ENCODE results near the gene CYP17A1. TPM values are rescaled to one million over a fixed set of nuclear protein-coding genes. Genes with fewer than 3 reads are reported as not detected.

CYP17A1 gene
- total RNA-seq, 1 donor from 2014 or later = not detected

DNA sequence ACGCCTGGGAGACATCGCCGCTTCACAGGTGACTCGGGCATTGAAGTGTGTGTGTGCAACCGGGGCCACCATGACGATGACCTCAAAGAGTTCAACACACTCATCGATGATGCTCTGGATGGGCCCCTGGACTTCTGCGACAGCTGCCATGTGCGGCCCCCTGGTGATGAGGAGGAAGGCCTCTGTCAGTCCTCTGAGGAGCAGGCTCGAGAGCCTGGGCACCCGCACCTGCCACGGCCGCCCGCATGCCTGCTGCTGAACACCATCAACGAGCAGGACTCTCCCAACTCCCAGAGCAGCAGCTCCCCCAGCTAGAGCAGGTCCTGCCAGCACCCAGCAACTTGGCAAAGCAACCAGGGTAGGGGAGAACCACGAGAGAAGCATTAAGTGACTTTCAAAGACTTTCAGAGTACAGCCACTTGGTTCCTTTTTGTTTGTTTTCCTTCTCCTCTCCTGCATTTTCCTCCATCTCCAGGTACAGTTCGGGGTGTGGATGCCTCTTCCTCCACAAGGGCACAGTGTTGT, 24.1 kb downstream of the CYP17A1 start:
- no peak overlapping the region for H3K4me3 Mint-ChIP-seq (ENCODE audit: unreplicated experiment)
- H3K27ac Mint-ChIP-seq (ENCODE audit: unreplicated experiment) = no peak overlapping the region
- no peaks in the 10 kb centered on the region for H3K27me3 Mint-ChIP-seq (ENCODE audit: unreplicated experiment)
- DNase-seq = no peak
- H3K36me3 Mint-ChIP-seq (ENCODE audit: unreplicated experiment) = no peaks in the 10 kb centered on the region
- H3K9me3 Mint-ChIP-seq (ENCODE audit: unreplicated experiment) = peaks cover 5% of the 10 kb centered on the region
- peaks cover 5% of the 10 kb centered on the region for H3K4me1 Mint-ChIP-seq (ENCODE audit: low read depth, unreplicated experiment)
- TF ChIP-seq, protein P1, sequence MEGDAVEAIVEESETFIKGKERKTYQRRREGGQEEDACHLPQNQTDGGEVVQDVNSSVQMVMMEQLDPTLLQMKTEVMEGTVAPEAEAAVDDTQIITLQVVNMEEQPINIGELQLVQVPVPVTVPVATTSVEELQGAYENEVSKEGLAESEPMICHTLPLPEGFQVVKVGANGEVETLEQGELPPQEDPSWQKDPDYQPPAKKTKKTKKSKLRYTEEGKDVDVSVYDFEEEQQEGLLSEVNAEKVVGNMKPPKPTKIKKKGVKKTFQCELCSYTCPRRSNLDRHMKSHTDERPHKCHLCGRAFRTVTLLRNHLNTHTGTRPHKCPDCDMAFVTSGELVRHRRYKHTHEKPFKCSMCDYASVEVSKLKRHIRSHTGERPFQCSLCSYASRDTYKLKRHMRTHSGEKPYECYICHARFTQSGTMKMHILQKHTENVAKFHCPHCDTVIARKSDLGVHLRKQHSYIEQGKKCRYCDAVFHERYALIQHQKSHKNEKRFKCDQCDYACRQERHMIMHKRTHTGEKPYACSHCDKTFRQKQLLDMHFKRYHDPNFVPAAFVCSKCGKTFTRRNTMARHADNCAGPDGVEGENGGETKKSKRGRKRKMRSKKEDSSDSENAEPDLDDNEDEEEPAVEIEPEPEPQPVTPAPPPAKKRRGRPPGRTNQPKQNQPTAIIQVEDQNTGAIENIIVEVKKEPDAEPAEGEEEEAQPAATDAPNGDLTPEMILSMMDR (IDR thresholded peaks at IDR 0.05; ENCODE audit: partially characterized antibody, unreplicated experiment) = no peak

DNA sequence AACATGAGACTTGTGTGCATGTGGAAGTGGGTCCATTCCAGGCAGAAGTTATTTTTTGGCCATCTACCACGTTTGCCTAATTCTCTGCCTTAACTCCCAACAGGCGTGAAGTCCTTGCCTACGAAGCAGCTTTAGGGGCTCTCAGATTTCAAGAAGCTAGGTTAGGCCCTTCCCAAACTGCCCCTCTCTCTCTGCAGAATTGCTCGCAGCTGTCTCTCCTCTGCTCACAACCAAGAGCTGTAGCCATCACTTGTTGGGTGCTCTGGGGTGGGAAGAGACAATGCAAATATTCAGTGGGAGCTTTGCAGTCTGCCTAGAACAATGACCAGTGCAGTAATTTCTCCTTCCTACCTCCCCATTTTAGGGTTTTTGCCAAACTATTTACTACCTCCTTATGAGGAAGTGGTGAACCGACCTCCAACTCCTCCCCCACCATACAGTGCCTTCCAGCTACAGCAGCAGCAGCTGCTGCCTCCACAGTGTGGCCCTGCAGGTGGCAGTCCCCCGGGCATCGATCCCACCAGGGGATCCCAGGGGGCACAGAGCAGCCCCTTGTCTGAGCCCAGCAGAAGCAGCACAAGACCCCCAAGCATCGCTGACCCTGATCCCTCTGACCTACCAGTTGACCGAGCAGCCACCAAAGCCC, 24.9 kb downstream of the CYP17A1 start:
- H3K4me3 Mint-ChIP-seq (ENCODE audit: unreplicated experiment) = no peak overlapping the region
- H3K36me3 Mint-ChIP-seq (ENCODE audit: unreplicated experiment) = no peaks in the 10 kb centered on the region
- H3K27ac Mint-ChIP-seq (ENCODE audit: unreplicated experiment) = no peak overlapping the region
- H3K27me3 Mint-ChIP-seq (ENCODE audit: unreplicated experiment) = no peaks in the 10 kb centered on the region
- H3K9me3 Mint-ChIP-seq (ENCODE audit: unreplicated experiment) = peaks cover 5% of the 10 kb centered on the region
- peaks cover 5% of the 10 kb centered on the region for H3K4me1 Mint-ChIP-seq (ENCODE audit: low read depth, unreplicated experiment)
- TF ChIP-seq, protein P1 (IDR thresholded peaks at IDR 0.05; ENCODE audit: partially characterized antibody, unreplicated experiment) = no peak
- DNase-seq = no peak

DNA sequence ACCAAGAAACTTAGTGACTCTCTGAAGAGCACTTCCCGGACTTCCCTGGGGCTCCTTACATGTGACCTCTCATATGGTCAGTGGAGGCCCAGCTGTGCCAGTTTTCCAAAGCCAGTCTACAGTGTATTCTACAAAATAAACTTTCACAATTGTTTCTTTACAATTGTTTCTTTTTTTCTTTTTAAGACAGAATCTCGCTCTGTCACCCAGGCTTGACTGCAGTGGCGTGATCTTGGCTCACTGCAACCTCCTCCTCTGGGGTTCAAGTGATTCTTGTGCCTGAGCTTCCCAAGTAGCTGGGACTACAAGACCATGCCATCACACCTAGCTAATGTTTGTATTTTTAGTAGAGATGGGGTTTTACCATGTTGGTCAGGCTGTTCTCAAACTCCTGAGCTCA, 25.9 kb downstream of the CYP17A1 start:
- Mint-ChIP-seq H3K27me3 (ENCODE audit: unreplicated experiment) (no peaks in the 10 kb centered on the region), H3K9me3 (ENCODE audit: unreplicated experiment) (peaks cover 5% of the 10 kb centered on the region), H3K27ac (ENCODE audit: unreplicated experiment) (no peak overlapping the region), H3K36me3 (ENCODE audit: unreplicated experiment) (no peaks in the 10 kb centered on the region), H3K4me1 (ENCODE audit: low read depth, unreplicated experiment) (peaks cover 5% of the 10 kb centered on the region), H3K4me3 (ENCODE audit: unreplicated experiment) (no peak overlapping the region)
- DNase-seq = no peak
- TF ChIP-seq, protein P1 (IDR thresholded peaks at IDR 0.05; ENCODE audit: partially characterized antibody, unreplicated experiment) = no peak

DNA sequence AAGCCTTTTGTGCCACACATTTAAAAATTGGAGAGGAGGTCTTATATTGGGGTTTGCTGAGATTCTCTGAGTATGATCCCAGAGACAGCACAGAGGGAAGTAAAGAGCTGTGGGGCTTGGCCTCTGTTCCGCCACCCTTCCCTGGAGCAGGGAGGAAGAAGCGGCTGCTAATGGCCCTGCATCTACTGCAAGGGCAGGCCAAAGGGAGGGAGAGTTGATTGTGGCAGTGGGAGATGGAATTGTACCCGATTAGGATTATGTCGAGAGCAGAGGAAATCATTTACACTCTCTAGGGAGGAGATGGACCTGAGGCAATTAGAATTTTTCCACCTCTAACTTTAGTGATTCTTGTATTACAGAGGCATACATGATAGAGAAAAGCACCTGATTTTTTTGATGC, 28.8 kb downstream of the CYP17A1 start:
- Mint-ChIP-seq H3K36me3 (ENCODE audit: unreplicated experiment) (peaks cover 5% of the 10 kb centered on the region), H3K9me3 (ENCODE audit: unreplicated experiment) (peaks cover 1% of the 10 kb centered on the region), H3K27me3 (ENCODE audit: unreplicated experiment) (no peaks in the 10 kb centered on the region), H3K4me3 (ENCODE audit: unreplicated experiment) (no peak overlapping the region), H3K4me1 (ENCODE audit: low read depth, unreplicated experiment) (peaks cover 5% of the 10 kb centered on the region), H3K27ac (ENCODE audit: unreplicated experiment) (no peak overlapping the region)
- DNase-seq = no peak
- TF ChIP-seq, protein P1 (IDR thresholded peaks at IDR 0.05; ENCODE audit: partially characterized antibody, unreplicated experiment) = no peak

DNA sequence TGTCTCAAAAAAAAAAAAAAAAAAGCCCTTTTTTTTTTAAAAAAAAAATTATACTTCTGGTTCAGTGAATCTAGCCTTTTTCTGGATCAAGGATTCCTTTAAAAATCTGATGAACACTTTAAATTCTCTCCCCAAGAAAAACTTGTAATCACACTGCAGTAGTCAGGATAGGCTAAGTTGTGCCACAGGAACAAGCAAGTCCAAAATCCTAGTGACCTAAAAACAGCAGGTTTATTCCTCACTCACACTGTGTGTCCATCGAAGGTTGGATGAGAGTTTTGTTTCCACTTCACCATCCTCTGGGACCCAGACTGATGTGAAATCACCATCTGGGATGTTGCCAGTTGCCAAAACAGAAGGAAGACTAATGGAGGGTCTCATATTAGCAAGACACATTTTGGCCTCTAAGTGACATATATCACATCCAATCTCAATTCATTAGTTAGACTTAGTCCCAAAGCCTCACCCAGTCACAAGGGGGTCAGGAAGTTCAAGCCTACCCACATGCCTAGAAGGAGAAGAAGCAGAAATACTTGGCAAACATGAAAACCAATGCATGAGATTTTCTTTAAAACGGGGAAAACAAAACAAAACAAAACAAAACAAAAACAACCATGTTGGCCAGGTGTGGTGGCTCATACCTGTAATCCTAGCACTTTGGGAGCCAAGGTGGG, 32.7 kb downstream of the CYP17A1 start:
- H3K9me3 Mint-ChIP-seq (ENCODE audit: unreplicated experiment) = no peaks in the 10 kb centered on the region
- peaks cover 5% of the 10 kb centered on the region for H3K36me3 Mint-ChIP-seq (ENCODE audit: unreplicated experiment)
- no peak overlapping the region for H3K4me3 Mint-ChIP-seq (ENCODE audit: unreplicated experiment)
- H3K27me3 Mint-ChIP-seq (ENCODE audit: unreplicated experiment) = peaks cover 2% of the 10 kb centered on the region
- TF ChIP-seq, protein P1 (IDR thresholded peaks at IDR 0.05; ENCODE audit: partially characterized antibody, unreplicated experiment) = no peak
- no peak overlapping the region for H3K27ac Mint-ChIP-seq (ENCODE audit: unreplicated experiment)
- no peak for DNase-seq
- H3K4me1 Mint-ChIP-seq (ENCODE audit: low read depth, unreplicated experiment) = peaks cover 9% of the 10 kb centered on the region
